Measurements from ENCODE around the gene CIP2A. TPM values are rescaled to one million over a fixed set of nuclear protein-coding genes. Genes with fewer than 3 reads are reported as not detected.

CIP2A gene
- total RNA-seq, 3 donors from 2014 or later, result 2.0 to 5.1 (median 3.5) TPM

GRCh38 chr3:108590460-108590859, 1.2 kb upstream of the CIP2A start:
- no peaks in the 10 kb centered on the region for H3K27me3 ChIP-seq

DNA sequence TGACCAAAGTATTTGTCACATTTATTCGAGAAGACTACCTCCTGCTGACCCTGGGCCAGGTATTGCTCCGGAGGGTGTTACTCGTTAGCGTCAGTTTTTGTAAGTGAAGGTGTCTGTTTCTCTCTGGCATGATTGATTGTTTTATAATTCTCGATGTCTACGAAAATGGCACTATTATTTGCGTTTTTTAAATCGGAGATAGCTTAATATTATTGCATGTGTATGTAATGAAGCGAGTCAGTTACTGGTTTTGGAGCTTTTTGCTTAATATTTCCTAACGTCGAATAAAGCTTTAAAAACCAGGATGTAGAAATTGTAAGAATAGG, 723 bp upstream of the CIP2A start:
- Histone ChIP-seq H3K4me1 (no peaks in the 10 kb centered on the region), H3K27me3 (no peaks in the 10 kb centered on the region), H3K36me3 (no peaks in the 10 kb centered on the region), H3K4me3 (peak overlapping the region; percentile 68 to 92 (median 72)), H3K27ac (peak overlapping the region; percentile 97 to 98), H3K9me3 (no peaks in the 10 kb centered on the region)
- intact Hi-C loops (cut with DNase I; ENCODE audit: low total_unique reads), result no loop called here
- TF ChIP-seq POLR2A (IDR thresholded peaks at IDR 0.05) (no peak), POLR2AphosphoS5 (IDR thresholded peaks at IDR 0.05) (no peak), CTCF (IDR thresholded peaks at IDR 0.05) (no peak)
- no peak for DNase-seq (ENCODE audit: low spot score in 2 of 2)

More at GRCh38 chr3:108590460-108590859, 1.2 kb upstream of the CIP2A start:
- no peaks in the 10 kb centered on the region for H3K36me3 ChIP-seq
- peak overlapping the region; percentile 68 to 92 (median 72) for H3K4me3 ChIP-seq
- H3K4me1 ChIP-seq, result no peaks in the 10 kb centered on the region
- H3K9me3 ChIP-seq, result no peaks in the 10 kb centered on the region
- H3K27ac ChIP-seq, result no peak overlapping the region
- intact Hi-C loops (cut with DNase I; ENCODE audit: low total_unique reads), result no loop called here
- no peak for TF ChIP-seq CTCF (IDR thresholded peaks at IDR 0.05)
- TF ChIP-seq POLR2A (IDR thresholded peaks at IDR 0.05), result no peak
- TF ChIP-seq POLR2AphosphoS5 (IDR thresholded peaks at IDR 0.05), result no peak
- DNase-seq (ENCODE audit: low spot score in 2 of 2), result no peak

DNA sequence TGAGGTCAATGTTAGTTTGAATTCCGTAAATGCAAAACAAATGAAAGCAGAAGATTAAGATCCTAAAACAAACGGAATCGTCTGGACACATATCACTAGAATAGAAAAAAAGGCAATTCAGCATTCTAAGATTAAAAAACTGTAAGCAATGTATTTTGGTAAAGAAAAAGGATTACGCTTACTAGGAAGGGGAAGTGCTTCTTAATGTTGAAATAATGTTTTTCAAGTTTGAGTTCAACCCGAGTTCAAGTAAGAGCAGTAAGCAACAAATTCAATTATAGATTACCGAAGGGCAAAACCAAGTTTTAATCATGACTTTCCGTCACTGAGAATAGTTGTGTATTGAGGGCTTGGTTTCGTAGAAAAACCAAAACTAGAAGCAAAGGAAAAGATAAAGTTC, 637 bp downstream of the CIP2A start:
- Histone ChIP-seq H3K36me3 (no peaks in the 10 kb centered on the region), H3K4me3 (peak overlapping the region; percentile 68 to 92 (median 72)), H3K9me3 (no peaks in the 10 kb centered on the region), H3K4me1 (no peaks in the 10 kb centered on the region), H3K27me3 (no peaks in the 10 kb centered on the region), H3K27ac (peak overlapping the region in 1 of 2 donors; percentile 97)
- TF ChIP-seq POLR2AphosphoS5 (IDR thresholded peaks at IDR 0.05) (no peak), POLR2A (IDR thresholded peaks at IDR 0.05) (no peak), CTCF (IDR thresholded peaks at IDR 0.05) (no peak)
- DNase-seq (ENCODE audit: low spot score in 2 of 2), result no peak
- intact Hi-C loops (cut with DNase I; ENCODE audit: low total_unique reads), result no loop called here

DNA sequence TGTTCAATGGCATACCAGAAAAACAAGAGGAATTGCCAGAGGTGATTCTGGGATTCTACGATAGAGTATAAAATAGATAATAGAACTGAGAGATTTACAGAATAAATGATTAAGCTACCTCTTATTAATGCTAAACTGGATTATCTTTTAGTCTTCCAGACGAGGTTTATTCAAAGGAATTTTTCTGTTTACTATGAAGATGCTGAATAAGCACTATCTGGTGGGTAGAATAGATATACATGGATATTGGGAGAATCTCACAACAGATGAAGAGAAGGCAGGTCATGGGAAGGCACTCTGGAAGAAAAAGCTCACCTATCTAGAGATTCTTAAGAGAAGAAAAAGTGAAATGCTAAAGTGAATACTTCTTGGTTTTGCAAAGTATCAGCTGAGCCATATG, 11.2 kb downstream of the CIP2A start:
- intact Hi-C loops (cut with DNase I; ENCODE audit: low total_unique reads), result no loop called here
- TF ChIP-seq CTCF (IDR thresholded peaks at IDR 0.05), result no peak
- no peak for TF ChIP-seq POLR2AphosphoS5 (IDR thresholded peaks at IDR 0.05)
- no peak for TF ChIP-seq POLR2A (IDR thresholded peaks at IDR 0.05)
- no peak overlapping the region for H3K4me3 ChIP-seq
- H3K27me3 ChIP-seq, result no peaks in the 10 kb centered on the region
- no peaks in the 10 kb centered on the region for H3K9me3 ChIP-seq
- H3K27ac ChIP-seq, result no peak overlapping the region
- DNase-seq (ENCODE audit: low spot score in 2 of 2), result no peak
- H3K36me3 ChIP-seq, result no peaks in the 10 kb centered on the region
- H3K4me1 ChIP-seq, result no peaks in the 10 kb centered on the region

- TF ChIP-seq POLR2AphosphoS5 (IDR thresholded peaks at IDR 0.05), result no peak
- DNase-seq (ENCODE audit: low spot score in 2 of 2), result no peak
- no peaks in the 10 kb centered on the region for H3K9me3 ChIP-seq
- intact Hi-C loops (cut with DNase I; ENCODE audit: low total_unique reads), result no loop called here
- no peaks in the 10 kb centered on the region for H3K36me3 ChIP-seq
- no peak overlapping the region for H3K27ac ChIP-seq
- H3K27me3 ChIP-seq, result no peaks in the 10 kb centered on the region
- H3K4me1 ChIP-seq, result no peaks in the 10 kb centered on the region
- no peak overlapping the region for H3K4me3 ChIP-seq
Measured at GRCh38 chr3:108569336-108569735, 19.9 kb downstream of the CIP2A start.

DNA sequence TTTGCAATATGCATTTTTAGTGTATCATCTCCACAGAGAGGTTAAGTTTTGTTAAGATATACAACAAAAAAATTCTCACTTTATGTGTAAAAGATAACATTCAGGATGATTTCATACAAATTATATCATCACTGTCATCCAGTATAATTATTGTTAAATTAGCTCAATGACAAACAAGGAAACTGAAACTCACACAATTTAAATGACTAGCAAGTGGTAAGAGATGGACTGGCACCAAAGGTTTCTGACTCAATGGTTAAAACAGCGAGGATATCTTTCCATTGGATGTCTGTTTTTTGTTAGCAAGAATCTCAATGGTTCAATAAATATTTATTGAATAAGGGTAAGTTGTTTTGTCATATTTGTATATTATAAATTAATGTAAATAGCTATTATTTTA, 22.6 kb downstream of the CIP2A start:
- Histone ChIP-seq H3K36me3 (no peaks in the 10 kb centered on the region), H3K4me3 (no peak overlapping the region), H3K27ac (no peak overlapping the region), H3K27me3 (no peaks in the 10 kb centered on the region), H3K4me1 (no peaks in the 10 kb centered on the region), H3K9me3 (no peaks in the 10 kb centered on the region)
- TF ChIP-seq POLR2AphosphoS5 (IDR thresholded peaks at IDR 0.05) (no peak), CTCF (IDR thresholded peaks at IDR 0.05) (no peak), POLR2A (IDR thresholded peaks at IDR 0.05) (no peak)
- DNase-seq (ENCODE audit: low spot score in 2 of 2), result no peak
- intact Hi-C loops (cut with DNase I; ENCODE audit: low total_unique reads), result no loop called here
